ENCODE measurements around the gene MFGE8. TPM values are rescaled to one million over a fixed set of nuclear protein-coding genes. Genes with fewer than 3 reads are reported as not detected.

MFGE8 gene
- polyA plus RNA-seq, 2 of the 4 experiments (the other 2 are of a cell fraction): 206 to 403 TPM

DNA sequence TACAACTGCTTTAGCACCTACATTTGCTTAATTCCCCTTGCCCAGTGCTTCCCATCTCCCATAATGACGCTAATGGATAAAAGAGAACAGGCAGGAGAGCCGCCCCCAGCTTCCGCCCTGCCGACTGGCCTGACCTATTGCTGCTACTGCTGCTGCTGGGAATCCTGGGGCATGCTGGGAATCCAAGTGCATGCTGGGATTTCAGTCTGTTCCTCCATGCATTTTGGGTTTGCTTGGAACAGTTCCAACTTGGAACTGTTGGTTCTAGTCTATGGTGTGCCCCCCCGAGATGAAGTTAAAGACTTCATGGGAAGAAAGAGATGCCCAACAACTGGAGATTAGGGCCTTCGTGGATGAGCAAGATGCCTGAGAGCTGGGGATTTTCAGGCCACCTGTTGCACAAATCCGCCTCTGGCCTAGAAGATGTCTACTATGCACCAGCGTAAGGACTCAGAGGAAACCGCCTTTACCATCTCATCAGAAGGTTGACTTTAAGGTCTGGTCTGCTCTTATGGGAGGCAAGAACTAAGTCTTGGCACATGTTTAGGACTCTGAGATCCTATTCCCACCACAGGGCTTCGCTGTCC lies 46.8 kb downstream of the MFGE8 start (continued):
- TF ChIP-seq, protein P1, sequence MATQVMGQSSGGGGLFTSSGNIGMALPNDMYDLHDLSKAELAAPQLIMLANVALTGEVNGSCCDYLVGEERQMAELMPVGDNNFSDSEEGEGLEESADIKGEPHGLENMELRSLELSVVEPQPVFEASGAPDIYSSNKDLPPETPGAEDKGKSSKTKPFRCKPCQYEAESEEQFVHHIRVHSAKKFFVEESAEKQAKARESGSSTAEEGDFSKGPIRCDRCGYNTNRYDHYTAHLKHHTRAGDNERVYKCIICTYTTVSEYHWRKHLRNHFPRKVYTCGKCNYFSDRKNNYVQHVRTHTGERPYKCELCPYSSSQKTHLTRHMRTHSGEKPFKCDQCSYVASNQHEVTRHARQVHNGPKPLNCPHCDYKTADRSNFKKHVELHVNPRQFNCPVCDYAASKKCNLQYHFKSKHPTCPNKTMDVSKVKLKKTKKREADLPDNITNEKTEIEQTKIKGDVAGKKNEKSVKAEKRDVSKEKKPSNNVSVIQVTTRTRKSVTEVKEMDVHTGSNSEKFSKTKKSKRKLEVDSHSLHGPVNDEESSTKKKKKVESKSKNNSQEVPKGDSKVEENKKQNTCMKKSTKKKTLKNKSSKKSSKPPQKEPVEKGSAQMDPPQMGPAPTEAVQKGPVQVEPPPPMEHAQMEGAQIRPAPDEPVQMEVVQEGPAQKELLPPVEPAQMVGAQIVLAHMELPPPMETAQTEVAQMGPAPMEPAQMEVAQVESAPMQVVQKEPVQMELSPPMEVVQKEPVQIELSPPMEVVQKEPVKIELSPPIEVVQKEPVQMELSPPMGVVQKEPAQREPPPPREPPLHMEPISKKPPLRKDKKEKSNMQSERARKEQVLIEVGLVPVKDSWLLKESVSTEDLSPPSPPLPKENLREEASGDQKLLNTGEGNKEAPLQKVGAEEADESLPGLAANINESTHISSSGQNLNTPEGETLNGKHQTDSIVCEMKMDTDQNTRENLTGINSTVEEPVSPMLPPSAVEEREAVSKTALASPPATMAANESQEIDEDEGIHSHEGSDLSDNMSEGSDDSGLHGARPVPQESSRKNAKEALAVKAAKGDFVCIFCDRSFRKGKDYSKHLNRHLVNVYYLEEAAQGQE (IDR thresholded peaks at IDR 0.05): no peak
- no peak for TF ChIP-seq CHD4 (IDR thresholded peaks at IDR 0.05; ENCODE audit: borderline replicate concordance)
- no peak for TF ChIP-seq CHD2 (IDR thresholded peaks at IDR 0.05; ENCODE audit: low read length, partially characterized antibody)
- TF ChIP-seq HEYL (CRISPR knock-in tag; IDR thresholded peaks at IDR 0.05): no peak

GRCh38 chr15:88865498-88866099 lies 47.6 kb downstream of the MFGE8 start:
- Histone ChIP-seq H3K27ac (no peak overlapping the region), H3K9me3 (no peaks in the 10 kb centered on the region), H3K4me2 (no peak overlapping the region), H3K4me1 (no peaks in the 10 kb centered on the region), H3K4me3 (no peak overlapping the region)
- CTCF ChIA-PET: interaction anchor here (0.6 to 7.8 kb wide), 2 partner anchors 14 to 112 kb away, joined by 3 to 71 read pairs; no protein-coding TSS in a partner anchor
- FAIRE-seq (no peak), DNase-seq (ENCODE audit: low read depth in 1 of 2, low spot score in 1 of 2) (no peak), ATAC-seq (no peak)
- no peak for TF ChIP-seq POLR2A (IDR thresholded peaks at IDR 0.05; ENCODE audit: low read length)
- no peak for TF ChIP-seq RNF2 (IDR thresholded peaks at IDR 0.05; ENCODE audit: borderline replicate concordance, low read depth)
- TF ChIP-seq MAZ (IDR thresholded peaks at IDR 0.05; ENCODE audit: borderline replicate concordance, low read depth, low read length): no peak
- peak; percentile 82 for TF ChIP-seq MAFK (IDR thresholded peaks at IDR 0.05; ENCODE audit: partially characterized antibody)
- TF ChIP-seq CTCF (IDR thresholded peaks at IDR 0.05): no peak
- no peak for TF ChIP-seq CHD4 (IDR thresholded peaks at IDR 0.05; ENCODE audit: borderline replicate concordance)
- POLR2A ChIA-PET: no interaction called here
- WGBS (ENCODE audit: missing lambda C conversion rate): 48% methylated on average over 6 of the region's 6 CpGs

DNA sequence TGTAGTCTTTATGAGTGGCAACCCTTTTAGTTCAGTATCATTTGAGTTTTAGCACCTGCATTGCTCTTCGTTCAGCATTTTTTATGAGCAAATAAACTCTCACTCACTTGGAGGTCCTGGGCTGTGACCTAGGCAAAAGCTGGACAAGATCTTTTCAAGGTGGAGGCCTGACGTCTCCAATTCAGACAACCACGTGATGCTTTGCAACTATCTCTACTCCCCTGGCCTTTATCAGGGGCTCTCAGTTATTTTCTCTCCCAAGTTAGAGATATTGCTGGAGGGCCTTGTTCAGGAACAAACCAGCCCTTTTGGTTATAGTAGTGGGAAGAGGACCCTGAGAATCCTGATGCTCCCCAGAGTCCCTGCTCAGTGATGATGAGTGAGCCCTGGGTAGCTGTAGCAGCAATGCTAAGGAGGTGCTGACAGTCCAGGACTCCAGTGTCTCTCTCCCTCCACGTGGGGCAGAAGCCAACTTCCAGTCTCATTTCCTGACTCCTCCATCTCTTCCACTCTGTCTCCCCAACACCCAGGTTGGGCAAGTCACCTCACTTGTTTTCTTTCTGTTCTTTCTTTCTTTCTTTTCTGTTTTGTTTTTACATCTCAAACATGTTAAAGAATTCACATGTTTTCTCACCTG lies 48.2 kb downstream of the MFGE8 start:
- no peaks in the 10 kb centered on the region for H3K9me3 ChIP-seq
- 0 out of 6 replicates have a peak, but pooled peaks of 1 of the 2 experiments have one; percentile 14 for ATAC-seq
- H3K4me1 ChIP-seq: no peaks in the 10 kb centered on the region
- no peak overlapping the region for H3K4me2 ChIP-seq
- POLR2A ChIA-PET: no interaction called here
- no peak for FAIRE-seq
- CTCF ChIA-PET: interaction anchor here (0.9 to 7.8 kb wide), 4 partner anchors 14 to 227 kb away, joined by 3 to 71 read pairs (median 10); no protein-coding TSS in a partner anchor
- H3K27ac ChIP-seq: no peak overlapping the region
- WGBS (ENCODE audit: missing lambda C conversion rate): 50% methylated on average over 4 of the region's 4 CpGs
- no peak overlapping the region for H3K4me3 ChIP-seq
- TF ChIP-seq ZNF302 (CRISPR knock-in tag; IDR thresholded peaks at IDR 0.05) (no peak), MAZ (IDR thresholded peaks at IDR 0.05; ENCODE audit: borderline replicate concordance, low read depth, low read length) (no peak), FOSL2 (IDR thresholded peaks at IDR 0.05) (no peak), FOSL2 (CRISPR knock-in tag; IDR thresholded peaks at IDR 0.05) (no peak), HOXA7 (CRISPR knock-in tag; IDR thresholded peaks at IDR 0.05) (no peak), JUN (IDR thresholded peaks at IDR 0.05) (no peak), ELK1 (IDR thresholded peaks at IDR 0.05; ENCODE audit: low read depth, low read length) (no peak), NPAS2 (CRISPR knock-in tag; IDR thresholded peaks at IDR 0.05; ENCODE audit: borderline replicate concordance) (no peak), PHF8 (IDR thresholded peaks at IDR 0.05; ENCODE audit: borderline replicate concordance, low read depth) (no peak), HOXB13 (CRISPR knock-in tag; IDR thresholded peaks at IDR 0.05; ENCODE audit: low read depth) (no peak), HOXB5 (CRISPR knock-in tag; IDR thresholded peaks at IDR 0.05) (no peak), USF2 (IDR thresholded peaks at IDR 0.05) (no peak)
- TF ChIP-seq, protein P2, sequence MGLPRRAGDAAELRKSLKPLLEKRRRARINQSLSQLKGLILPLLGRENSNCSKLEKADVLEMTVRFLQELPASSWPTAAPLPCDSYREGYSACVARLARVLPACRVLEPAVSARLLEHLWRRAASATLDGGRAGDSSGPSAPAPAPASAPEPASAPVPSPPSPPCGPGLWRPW (IDR thresholded peaks at IDR 0.05): no peak
- no peak for DNase-seq (ENCODE audit: low read depth in 1 of 2, low spot score in 1 of 2)

Data from A549 (cell line).